HepG2 (cell line): ENCODE results near the gene UBQLN1. TPM values are rescaled to one million over a fixed set of nuclear protein-coding genes. Genes with fewer than 3 reads are reported as not detected.

Source experiments
- ATAC-seq: fragments of 200-7000 bp; cut with Tn5 transposase; 3 replicates; pipeline ENCODE4 v1.9.1; 2020; ENCODE audit warnings: mild to moderate bottlenecking, moderate library complexity
- BruUV-seq: library from RNA; stranded (reverse); fragments of 400-500 nt; replicated peaks from 2 replicates; lab custom pipeline; 2021; lab: Mats Ljungman, UMichigan
- CTCF ChIA-PET: fragments of 300-600 bp; formaldehyde crosslinking; extraction: SDS; loops from one replicate; lab custom pipeline; 2021; ENCODE audit warnings: low total read pairs, inconsistent platforms, low intra/inter-chr PET ratio; lab: Yijun Ruan, JAX
- POLR2A ChIA-PET: fragments of 350-600 bp; sonication (Branson Sonifier 250); formaldehyde crosslinking; loops from one replicate; lab custom pipeline; 2020; ENCODE audit warnings: antibody characterized with exemption, inconsistent platforms; lab: Yijun Ruan, JAX
- DNase-seq: peaks from one replicate; pipeline ENCODE4 v3.0.0-alpha.2; 2015; ENCODE audit warnings: low spot score
- FAIRE-seq: peaks from 3 replicates; lab custom pipeline; 2011; peaks lifted over from hg19 to GRCh38; lab: Jason Lieb, UNC
- H2AFZ ChIP-seq: one replicate; pipeline ENCODE4 v1.6.1; 2011; ENCODE audit warnings: low read length, inconsistent platforms
- H3K27ac ChIP-seq: fragments of 300-600 bp; 3 replicates; pipeline ENCODE4 v1.8.0; 2011; ENCODE audit warnings: mixed run types, mild to moderate bottlenecking, mixed read lengths, low read length, inconsistent platforms; ENCODE audit not compliant: insufficient read depth; ENCODE audit errors: extremely low read length
- H3K27me3 ChIP-seq, 2 experiments: fragments of 200-600 bp in 1 of 2; 2 replicates in 1 of 2; 3 replicates in 1 of 2; pipeline versions ENCODE4 v1.6.0 to v1.8.0; 2011; ENCODE audit warnings: low read length in 2 of 2, mild to moderate bottlenecking in 2 of 2, moderate library complexity in 2 of 2, inconsistent platforms in 1 of 2; ENCODE audit not compliant: insufficient read depth in 2 of 2, control insufficient read depth in 1 of 2
- H3K36me3 ChIP-seq, 2 experiments: fragments of 200-600 bp in 1 of 2; replicated peaks in 1 of 2; 2 replicates in 1 of 2; 3 replicates in 1 of 2; pipeline versions ENCODE4 v1.5.1 to v1.8.0; 2011; ENCODE audit warnings: low read length in 2 of 2, inconsistent platforms in 1 of 2; ENCODE audit not compliant: insufficient read depth in 2 of 2, control insufficient read depth in 1 of 2
- H3K4me1 ChIP-seq: 2 replicates; pipeline ENCODE4 v1.5.1; 2012; ENCODE audit warnings: low read length, inconsistent platforms; ENCODE audit not compliant: insufficient read depth
- H3K4me2 ChIP-seq: 2 replicates; pipeline ENCODE4 v1.6.0; 2011; ENCODE audit warnings: low read depth, low read length, inconsistent platforms
- H3K4me3 ChIP-seq, 3 experiments: fragments of 200-600 bp in 1 of 3; sonication (generic), shearing (Covaris generic) in 1 of 3; replicated peaks in 1 of 3; 2 replicates each; pipeline ENCODE4 v1.5.1; 2011 to 2016; ENCODE audit warnings: low read length in 3 of 3, inconsistent platforms in 2 of 3, low read depth in 2 of 3, mild to moderate bottlenecking in 2 of 3, control low read depth in 1 of 3, mixed read lengths in 1 of 3; ENCODE audit not compliant: insufficient read depth in 1 of 3
- H3K79me2 ChIP-seq: one replicate; pipeline ENCODE4 v1.6.1; 2011; ENCODE audit warnings: low read length, inconsistent platforms; ENCODE audit not compliant: insufficient read depth
- H3K9ac ChIP-seq: 2 replicates; pipeline ENCODE4 v1.6.0; 2011; ENCODE audit warnings: mild to moderate bottlenecking, low read depth, low read length, inconsistent platforms; ENCODE audit not compliant: insufficient read depth
- H3K9me3 ChIP-seq: 2 replicates; pipeline ENCODE4 v1.5.1; 2012; ENCODE audit warnings: mild to moderate bottlenecking, low read length
- H4K20me1 ChIP-seq: 2 replicates; pipeline ENCODE4 v1.6.0; 2011; ENCODE audit warnings: inconsistent platforms, mild to moderate bottlenecking, low read length, moderate library complexity; ENCODE audit not compliant: insufficient read depth
- NFYB ChIP-seq: sonication (generic); formaldehyde crosslinking; IDR thresholded peaks from 2 replicates; pipeline ENCODE4 v1.4.0; 2020; ENCODE audit warnings: missing genetic modification reagents
- PRDM4 ChIP-seq: sonication (generic); formaldehyde crosslinking; IDR thresholded peaks from 2 replicates; pipeline ENCODE4 v1.9.0; 2021; ENCODE audit warnings: missing genetic modification reagents, borderline replicate concordance
- THAP11 ChIP-seq: IDR thresholded peaks from 2 replicates; pipeline ENCODE4 v1.6.1; 2016; ENCODE audit warnings: missing biosample characterization, missing genetic modification reagents
- ZNF121 ChIP-seq: sonication (generic); formaldehyde crosslinking; IDR thresholded peaks from 2 replicates; pipeline ENCODE4 v1.5.0; 2020; ENCODE audit warnings: mild to moderate bottlenecking, missing genetic modification reagents
- WGBS: methylation state at CpG from one replicate; pipeline ENCODE4 v1.1.6; 2017; ENCODE audit warnings: low lambda C conversion rate; 5-methylcytosine and 5-hydroxymethylcytosine counted together
- in situ Hi-C: cut with HindIII; loops from 2 replicates; pipeline ENCODE4 v1.10.0; 2017; ENCODE audit warnings: low pct_unique_long_range_greater_than_20kb; ENCODE audit not compliant: extremely low pct_ligation_motif_present
- intact Hi-C: fragments of 100-400 bp; cut with micrococcal nuclease; formaldehyde crosslinking; loops from one replicate; pipeline ENCODE4 v1.10.0; 2022; ENCODE audit not compliant: unreplicated experiment
- polyA plus RNA-seq, 8 experiments: library from polyadenylated mRNA; depleted of rRNA in 3 of 8; stranded (reverse) in 7 of 8; unstranded in 1 of 8; fragments of >200 nt; fragmentation: Illumina TruSeq in 4 of 8; extraction: Trizol in 4 of 8; gene quantifications; 2 replicates each; pipeline versions ENCODE4 v1.2.1 to v1.2.3, GENCODE V29; 2011 to 2016; ENCODE audit warnings: low read depth in 4 of 8, missing spikeins in 1 of 8, mixed read lengths in 1 of 8; ENCODE audit not compliant: insufficient read depth in 1 of 8
- total RNA-seq, 5 experiments: library from RNA; depleted of rRNA; stranded (reverse); fragments of >200 nt; fragmentation: Illumina TruSeq; extraction: Trizol; gene quantifications; 2 replicates each; pipeline ENCODE4 v1.2.3, GENCODE V29; 2016; ENCODE audit warnings: low read depth in 1 of 5

UBQLN1 gene
- total and polyA plus RNA-seq, 2 of the 13 experiments (the other 11 are each of a cell fraction or from before 2014, with no cell fraction given): 78.1 to 83.8 TPM

GRCh38 chr9:83754383-83754977 lies 46.7 kb upstream of the UBQLN1 start:
- POLR2A ChIA-PET: interaction anchor here (0.5 kb wide), 1 partner anchor 20 kb away, joined by 3 read pairs; no protein-coding TSS in a partner anchor
- FAIRE-seq: no peak
- no peaks in the 10 kb centered on the region for H3K9me3 ChIP-seq

GRCh38 chr9:83749706-83750105 lies 41.9 kb upstream of the UBQLN1 start:
- WGBS: 96% methylated on average over 3 of the region's 3 CpGs
- H3K27ac ChIP-seq: no peak overlapping the region
- no peak overlapping the region for H3K4me3 ChIP-seq
- TF ChIP-seq ZNF121: no peak
- TF ChIP-seq NFYB: no peak
- TF ChIP-seq PRDM4 (CRISPR knock-in tag): no peak
- ATAC-seq: no peak
- H2AFZ ChIP-seq: no peak overlapping the region
- H3K9me3 ChIP-seq: no peaks in the 10 kb centered on the region
- DNase-seq: no peak
- BruUV-seq: no TSS peak
- in situ Hi-C loops (no loop called here), intact Hi-C loops (no loop called here)
- ChIA-PET CTCF (no interaction called here), POLR2A (no interaction called here)
- no peak for FAIRE-seq
- H3K36me3 ChIP-seq: no peaks in the 10 kb centered on the region
- H3K4me2 ChIP-seq: no peak overlapping the region
- no peak overlapping the region for H3K9ac ChIP-seq
- H4K20me1 ChIP-seq: no peaks in the 10 kb centered on the region
- no peaks in the 10 kb centered on the region for H3K79me2 ChIP-seq
- H3K4me1 ChIP-seq: no peaks in the 10 kb centered on the region
- H3K27me3 ChIP-seq: no peaks in the 10 kb centered on the region

More at GRCh38 chr9:83754383-83754977, 46.7 kb upstream of the UBQLN1 start:
- BruUV-seq: no TSS peak
- in situ Hi-C loops (no loop called here), intact Hi-C loops (no loop called here)
- Histone ChIP-seq H3K9ac (no peak overlapping the region), H3K27ac (no peak overlapping the region), H3K4me2 (no peak overlapping the region), H3K4me1 (no peaks in the 10 kb centered on the region), H3K79me2 (no peaks in the 10 kb centered on the region), H3K27me3 (no peaks in the 10 kb centered on the region), H4K20me1 (no peaks in the 10 kb centered on the region), H3K36me3 (no peaks in the 10 kb centered on the region), H3K4me3 (no peak overlapping the region), H2AFZ (no peak overlapping the region)
- CTCF ChIA-PET: no interaction called here
- DNase-seq (no peak), ATAC-seq (no peak)
- TF ChIP-seq THAP11 (CRISPR knock-in tag): no peak
